AG04450 (cell line): ENCODE results near the gene MIA. TPM values are rescaled to one million over a fixed set of nuclear protein-coding genes. Genes with fewer than 3 reads are reported as not detected.
"Not testable (repeated sequence)": the region's sequence is repeated elsewhere in the genome, so short reads cannot be mapped to it uniquely, and the experiment has no call there.

ENCODE experiments used
- CTCF ChIA-PET: fragments of 300-600, 350-600 bp; formaldehyde crosslinking; extraction: SDS; loops from one replicate; lab custom pipeline; 2022; ENCODE audit warnings: antibody characterized with exemption, inconsistent platforms; lab: Charles Lee
- POLR2A ChIA-PET: fragments of 350-600 bp; formaldehyde crosslinking; extraction: SDS; loops from one replicate; lab custom pipeline; 2021; ENCODE audit warnings: antibody characterized with exemption, inconsistent platforms; lab: Yijun Ruan, JAX
- DNase-seq: peaks from one replicate; pipeline ENCODE4 v3.0.0-alpha.2; 2011; ENCODE audit warnings: low read depth, low spot score
- H3K27ac ChIP-seq: one replicate; pipeline ENCODE4 v1.5.1; 2012; ENCODE audit warnings: low read depth, low read length, control low read depth
- H3K27me3 ChIP-seq: one replicate; pipeline ENCODE4 v1.6.0; 2012; ENCODE audit warnings: low read length; ENCODE audit not compliant: control insufficient read depth, insufficient read depth
- H3K4me3 ChIP-seq: 2 replicates; pipeline ENCODE4 v1.5.1; 2011; ENCODE audit warnings: mild to moderate bottlenecking, low read depth, low read length, control low read depth
- H3K9me3 ChIP-seq: 2 replicates; pipeline ENCODE4 v1.5.1; 2012; ENCODE audit warnings: low read length; ENCODE audit not compliant: control insufficient read depth, insufficient read depth
- CTCF ChIP-seq: IDR thresholded peaks from 2 replicates; pipeline ENCODE4 v1.5.1; 2011; ENCODE audit warnings: low read depth, low read length, control low read depth, inconsistent platforms
- polyA plus RNA-seq: library from polyadenylated mRNA; depleted of rRNA; stranded (reverse); fragments of >200 nt; gene quantifications from 2 replicates; pipeline ENCODE4 v1.2.3, GENCODE V29; 2011

Gene MIA
- polyA plus RNA-seq, 1 experiment: not detected

GRCh38 chr19:40813182-40813581 is 37.9 kb downstream of the MIA start:
- no peak overlapping the region for H3K4me3 ChIP-seq
- peaks cover 7% of the 10 kb centered on the region; the same call in 1 of the 2 replicates for H3K9me3 ChIP-seq
- ChIA-PET POLR2A (interaction anchor here (0.6 kb wide), 1 partner anchor 133 kb away, joined by 3 read pairs; no protein-coding TSS in a partner anchor), CTCF (interaction anchor here (0.6 kb wide), 1 partner anchor 11 kb away, joined by 5 read pairs; no protein-coding TSS in a partner anchor)
- no peak overlapping the region for H3K27ac ChIP-seq
- H3K27me3 ChIP-seq: no peaks in the 10 kb centered on the region
- DNase-seq: no peak
- no peak for TF ChIP-seq CTCF

GRCh38 chr19:40815223-40815622 is 39.9 kb downstream of the MIA start:
- no peak overlapping the region for H3K27ac ChIP-seq
- no peak overlapping the region for H3K4me3 ChIP-seq
- DNase-seq: no peak
- H3K27me3 ChIP-seq: no peaks in the 10 kb centered on the region
- H3K9me3 ChIP-seq: no peaks in the 10 kb centered on the region; the same call in 1 of the 2 replicates
- ChIA-PET POLR2A (no interaction called here), CTCF (interaction anchor here (2.0 kb wide), 1 partner anchor 8 kb away, joined by 13 read pairs; no protein-coding TSS in a partner anchor)
- no peak for TF ChIP-seq CTCF

- POLR2A ChIA-PET: interaction anchor here (1.0 kb wide), 1 partner anchor 13 kb away, joined by 4 read pairs; no protein-coding TSS in a partner anchor
- CTCF ChIA-PET: interaction anchor here (0.5 to 2.0 kb wide), 6 partner anchors 12 to 551 kb away, joined by 3 to 14 read pairs (median 4); partner anchors contain the start of gene RAB4B
- not testable (repeated sequence) for DNase-seq, H3K9me3 ChIP-seq, H3K27me3 ChIP-seq, H3K27ac ChIP-seq
- peak overlapping the region; percentile 34 for H3K4me3 ChIP-seq
- TF ChIP-seq CTCF: peak; percentile 37
Observed at GRCh38 chr19:40818480-40819399, 43.4 kb downstream of the MIA start.

GRCh38 chr19:40819479-40820234 is 44.3 kb downstream of the MIA start:
- H3K9me3 ChIP-seq, H3K27ac ChIP-seq, H3K4me3 ChIP-seq, DNase-seq, H3K27me3 ChIP-seq: not testable (repeated sequence)
- peak; percentile 72 for TF ChIP-seq CTCF
- POLR2A ChIA-PET: interaction anchor here (1.0 kb wide), 1 partner anchor 12 kb away, joined by 4 read pairs; no protein-coding TSS in a partner anchor
- CTCF ChIA-PET: interaction anchor here (0.5 to 2.0 kb wide), 6 partner anchors 8 to 550 kb away, joined by 3 to 14 read pairs (median 6); partner anchors contain the start of gene RAB4B
